HepG2 (cell line): Measurements from ENCODE around the gene U2AF2. TPM values are rescaled to one million over a fixed set of nuclear protein-coding genes. Genes with fewer than 3 reads are reported as not detected.
A peak's percentile ranks its signal among the peaks of the same experiment; 100 is the strongest.

Experiments used
- CBFB ChIP-seq: sonication (generic); formaldehyde crosslinking; IDR thresholded peaks from 2 replicates; pipeline ENCODE4 v1.4.0; 2020; ENCODE audit warnings: missing genetic modification reagents
- HMG20B ChIP-seq: conservative IDR thresholded peaks from 2 replicates; pipeline ENCODE4 v1.6.1; 2016; ENCODE audit warnings: missing genetic modification reagents, missing compliant biosample characterization
- PHB2 ChIP-seq: fragments of 450-650 bp; IDR thresholded peaks from 2 replicates; pipeline ENCODE4 v1.6.1; 2018; ENCODE audit not compliant: partially characterized antibody
- RAD51 ChIP-seq: fragments of 450-650 bp; IDR thresholded peaks from 2 replicates; pipeline ENCODE4 v1.6.1; 2016; ENCODE audit warnings: borderline replicate concordance
- WIZ ChIP-seq: sonication (generic); formaldehyde crosslinking; IDR thresholded peaks from 2 replicates; pipeline ENCODE4 v1.5.1; 2020; ENCODE audit warnings: mild to moderate bottlenecking, missing genetic modification reagents
- ZMYM4 ChIP-seq: sonication (generic); formaldehyde crosslinking; IDR thresholded peaks from 2 replicates; pipeline ENCODE4 v1.8.1; 2023; ENCODE audit warnings: mild to moderate bottlenecking, missing genetic modification reagents
- ZNF180 ChIP-seq: sonication (generic); formaldehyde crosslinking; IDR thresholded peaks from 2 replicates; pipeline ENCODE4 v1.4.0; 2020; ENCODE audit warnings: low read depth, missing genetic modification reagents, borderline replicate concordance
- ZNF644 ChIP-seq: IDR thresholded peaks from 2 replicates; pipeline ENCODE4 v1.6.1; 2016; ENCODE audit warnings: low read depth
- ZNF7 ChIP-seq: IDR thresholded peaks from 2 replicates; pipeline ENCODE4 v1.6.1; 2016; ENCODE audit warnings: missing biosample characterization, missing genetic modification reagents
- polyA plus RNA-seq, 8 experiments: library from polyadenylated mRNA; depleted of rRNA in 3 of 8; stranded (reverse) in 7 of 8; unstranded in 1 of 8; fragments of >200 nt; fragmentation: Illumina TruSeq in 4 of 8; extraction: Trizol in 4 of 8; gene quantifications; 2 replicates each; pipeline versions ENCODE4 v1.2.1 to v1.2.3, GENCODE V29; 2011 to 2016; ENCODE audit warnings: low read depth in 4 of 8, missing spikeins in 1 of 8, mixed read lengths in 1 of 8; ENCODE audit not compliant: insufficient read depth in 1 of 8
- total RNA-seq, 5 experiments: library from RNA; depleted of rRNA; stranded (reverse); fragments of >200 nt; fragmentation: Illumina TruSeq; extraction: Trizol; gene quantifications; 2 replicates each; pipeline ENCODE4 v1.2.3, GENCODE V29; 2016; ENCODE audit warnings: low read depth in 1 of 5
- TF ChIP-seq, protein P1 (sequence below): sonication (generic); formaldehyde crosslinking; IDR thresholded peaks from 2 replicates; pipeline ENCODE4 v1.8.1; 2023; ENCODE audit warnings: missing genetic modification reagents, mild to moderate bottlenecking, borderline replicate concordance
- TF ChIP-seq, protein P2 (sequence below): sonication (generic); formaldehyde crosslinking; IDR thresholded peaks from 2 replicates; pipeline ENCODE4 v1.4.0; 2020; ENCODE audit warnings: missing genetic modification reagents, borderline replicate concordance
- TF ChIP-seq, protein P3 (sequence below): sonication (generic); formaldehyde crosslinking; IDR thresholded peaks from 2 replicates; pipeline ENCODE4 v1.5.0; 2020; ENCODE audit warnings: mild to moderate bottlenecking, missing genetic modification reagents, borderline replicate concordance
- TF ChIP-seq, protein P4 (sequence below): IDR thresholded peaks from 2 replicates; pipeline ENCODE4 v1.6.1; 2016; ENCODE audit warnings: missing compliant biosample characterization, missing genetic modification reagents, borderline replicate concordance
- TF ChIP-seq, protein P5 (sequence below): sonication (generic); formaldehyde crosslinking; IDR thresholded peaks from 2 replicates; pipeline ENCODE4 v1.4.0; 2020; ENCODE audit warnings: missing genetic modification reagents

Gene U2AF2
- total and polyA plus RNA-seq, 2 of the 13 experiments (the other 11 are each of a cell fraction or from before 2014, with no cell fraction given): 84.3 to 124 TPM

DNA sequence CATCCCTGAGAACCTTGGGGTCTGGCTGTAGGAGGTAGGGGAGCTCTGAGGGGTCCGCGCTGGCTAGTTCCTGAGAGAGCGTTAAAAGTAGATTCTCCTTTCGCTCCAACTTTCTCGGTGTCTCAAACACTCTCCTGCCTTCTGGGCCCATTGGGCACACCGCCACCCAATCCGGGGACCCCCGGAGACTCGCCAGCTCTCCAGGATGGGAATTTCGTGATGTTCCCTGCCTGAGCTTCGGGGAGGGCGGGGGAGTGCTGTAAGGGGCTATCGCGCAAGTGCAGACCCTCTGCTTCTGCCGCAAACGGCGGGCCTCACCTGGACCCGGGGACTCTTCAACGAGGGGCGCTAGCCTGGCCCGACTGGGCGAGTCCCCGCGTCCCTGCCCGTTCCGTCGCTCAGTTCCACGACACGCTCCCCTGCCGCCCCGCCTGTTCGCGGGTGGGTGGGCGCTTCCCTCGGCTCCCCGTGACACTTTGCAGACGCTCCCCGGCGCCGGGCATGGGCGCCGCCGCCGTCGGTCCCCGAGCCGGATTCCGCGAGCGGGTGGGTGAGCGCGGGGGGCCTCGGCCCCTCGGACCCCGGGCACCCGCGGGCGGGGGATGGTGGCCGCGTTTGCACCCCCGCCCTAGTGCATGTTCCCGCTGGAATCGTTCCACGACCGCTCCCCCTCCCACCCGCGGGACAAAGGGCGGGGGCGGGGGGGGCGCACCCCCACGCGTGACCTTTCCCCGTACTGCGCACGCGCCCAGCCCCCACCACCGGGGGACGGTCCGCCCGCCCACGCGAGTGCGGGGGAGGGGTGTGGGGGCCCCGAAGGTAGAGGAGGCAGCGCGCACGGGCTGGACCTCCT is 6.9 kb upstream of the U2AF2 start, which contains the start of gene CCDC106 (continued):
- TF ChIP-seq ZNF7 (CRISPR knock-in tag) (no peak), PHB2 (no peak), WIZ (CRISPR knock-in tag) (0 out of 2 replicates have a peak, but pooled peaks have one; percentile 71), ZMYM4 (CRISPR knock-in tag) (no peak), RAD51 (no peak), CBFB (CRISPR knock-in tag) (no peak), ZNF644 (no peak), HMG20B (CRISPR knock-in tag) (0 out of 2 replicates have a peak, but pooled peaks have one; percentile 20), ZNF180 (no peak)
- TF ChIP-seq, protein P1, sequence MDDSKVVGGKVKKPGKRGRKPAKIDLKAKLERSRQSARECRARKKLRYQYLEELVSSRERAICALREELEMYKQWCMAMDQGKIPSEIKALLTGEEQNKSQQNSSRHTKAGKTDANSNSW (CRISPR knock-in tag): no peak
- TF ChIP-seq, protein P2, sequence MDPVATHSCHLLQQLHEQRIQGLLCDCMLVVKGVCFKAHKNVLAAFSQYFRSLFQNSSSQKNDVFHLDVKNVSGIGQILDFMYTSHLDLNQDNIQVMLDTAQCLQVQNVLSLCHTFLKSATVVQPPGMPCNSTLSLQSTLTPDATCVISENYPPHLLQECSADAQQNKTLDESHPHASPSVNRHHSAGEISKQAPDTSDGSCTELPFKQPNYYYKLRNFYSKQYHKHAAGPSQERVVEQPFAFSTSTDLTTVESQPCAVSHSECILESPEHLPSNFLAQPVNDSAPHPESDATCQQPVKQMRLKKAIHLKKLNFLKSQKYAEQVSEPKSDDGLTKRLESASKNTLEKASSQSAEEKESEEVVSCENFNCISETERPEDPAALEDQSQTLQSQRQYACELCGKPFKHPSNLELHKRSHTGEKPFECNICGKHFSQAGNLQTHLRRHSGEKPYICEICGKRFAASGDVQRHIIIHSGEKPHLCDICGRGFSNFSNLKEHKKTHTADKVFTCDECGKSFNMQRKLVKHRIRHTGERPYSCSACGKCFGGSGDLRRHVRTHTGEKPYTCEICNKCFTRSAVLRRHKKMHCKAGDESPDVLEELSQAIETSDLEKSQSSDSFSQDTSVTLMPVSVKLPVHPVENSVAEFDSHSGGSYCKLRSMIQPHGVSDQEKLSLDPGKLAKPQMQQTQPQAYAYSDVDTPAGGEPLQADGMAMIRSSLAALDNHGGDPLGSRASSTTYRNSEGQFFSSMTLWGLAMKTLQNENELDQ: no peak
- TF ChIP-seq, protein P3, sequence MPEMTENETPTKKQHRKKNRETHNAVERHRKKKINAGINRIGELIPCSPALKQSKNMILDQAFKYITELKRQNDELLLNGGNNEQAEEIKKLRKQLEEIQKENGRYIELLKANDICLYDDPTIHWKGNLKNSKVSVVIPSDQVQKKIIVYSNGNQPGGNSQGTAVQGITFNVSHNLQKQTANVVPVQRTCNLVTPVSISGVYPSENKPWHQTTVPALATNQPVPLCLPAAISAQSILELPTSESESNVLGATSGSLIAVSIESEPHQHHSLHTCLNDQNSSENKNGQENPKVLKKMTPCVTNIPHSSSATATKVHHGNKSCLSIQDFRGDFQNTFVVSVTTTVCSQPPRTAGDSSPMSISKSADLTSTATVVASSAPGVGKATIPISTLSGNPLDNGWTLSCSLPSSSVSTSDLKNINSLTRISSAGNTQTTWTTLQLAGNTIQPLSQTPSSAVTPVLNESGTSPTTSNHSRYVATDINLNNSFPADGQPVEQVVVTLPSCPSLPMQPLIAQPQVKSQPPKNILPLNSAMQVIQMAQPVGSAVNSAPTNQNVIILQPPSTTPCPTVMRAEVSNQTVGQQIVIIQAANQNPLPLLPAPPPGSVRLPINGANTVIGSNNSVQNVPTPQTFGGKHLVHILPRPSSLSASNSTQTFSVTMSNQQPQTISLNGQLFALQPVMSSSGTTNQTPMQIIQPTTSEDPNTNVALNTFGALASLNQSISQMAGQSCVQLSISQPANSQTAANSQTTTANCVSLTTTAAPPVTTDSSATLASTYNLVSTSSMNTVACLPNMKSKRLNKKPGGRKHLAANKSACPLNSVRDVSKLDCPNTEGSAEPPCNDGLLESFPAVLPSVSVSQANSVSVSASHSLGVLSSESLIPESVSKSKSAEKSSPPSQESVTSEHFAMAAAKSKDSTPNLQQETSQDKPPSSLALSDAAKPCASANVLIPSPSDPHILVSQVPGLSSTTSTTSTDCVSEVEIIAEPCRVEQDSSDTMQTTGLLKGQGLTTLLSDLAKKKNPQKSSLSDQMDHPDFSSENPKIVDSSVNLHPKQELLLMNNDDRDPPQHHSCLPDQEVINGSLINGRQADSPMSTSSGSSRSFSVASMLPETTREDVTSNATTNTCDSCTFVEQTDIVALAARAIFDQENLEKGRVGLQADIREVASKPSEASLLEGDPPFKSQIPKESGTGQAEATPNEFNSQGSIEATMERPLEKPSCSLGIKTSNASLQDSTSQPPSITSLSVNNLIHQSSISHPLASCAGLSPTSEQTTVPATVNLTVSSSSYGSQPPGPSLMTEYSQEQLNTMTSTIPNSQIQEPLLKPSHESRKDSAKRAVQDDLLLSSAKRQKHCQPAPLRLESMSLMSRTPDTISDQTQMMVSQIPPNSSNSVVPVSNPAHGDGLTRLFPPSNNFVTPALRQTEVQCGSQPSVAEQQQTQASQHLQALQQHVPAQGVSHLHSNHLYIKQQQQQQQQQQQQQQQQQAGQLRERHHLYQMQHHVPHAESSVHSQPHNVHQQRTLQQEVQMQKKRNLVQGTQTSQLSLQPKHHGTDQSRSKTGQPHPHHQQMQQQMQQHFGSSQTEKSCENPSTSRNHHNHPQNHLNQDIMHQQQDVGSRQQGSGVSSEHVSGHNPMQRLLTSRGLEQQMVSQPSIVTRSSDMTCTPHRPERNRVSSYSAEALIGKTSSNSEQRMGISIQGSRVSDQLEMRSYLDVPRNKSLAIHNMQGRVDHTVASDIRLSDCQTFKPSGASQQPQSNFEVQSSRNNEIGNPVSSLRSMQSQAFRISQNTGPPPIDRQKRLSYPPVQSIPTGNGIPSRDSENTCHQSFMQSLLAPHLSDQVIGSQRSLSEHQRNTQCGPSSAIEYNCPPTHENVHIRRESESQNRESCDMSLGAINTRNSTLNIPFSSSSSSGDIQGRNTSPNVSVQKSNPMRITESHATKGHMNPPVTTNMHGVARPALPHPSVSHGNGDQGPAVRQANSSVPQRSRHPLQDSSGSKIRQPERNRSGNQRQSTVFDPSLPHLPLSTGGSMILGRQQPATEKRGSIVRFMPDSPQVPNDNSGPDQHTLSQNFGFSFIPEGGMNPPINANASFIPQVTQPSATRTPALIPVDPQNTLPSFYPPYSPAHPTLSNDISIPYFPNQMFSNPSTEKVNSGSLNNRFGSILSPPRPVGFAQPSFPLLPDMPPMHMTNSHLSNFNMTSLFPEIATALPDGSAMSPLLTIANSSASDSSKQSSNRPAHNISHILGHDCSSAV: no peak
- TF ChIP-seq, protein P4, sequence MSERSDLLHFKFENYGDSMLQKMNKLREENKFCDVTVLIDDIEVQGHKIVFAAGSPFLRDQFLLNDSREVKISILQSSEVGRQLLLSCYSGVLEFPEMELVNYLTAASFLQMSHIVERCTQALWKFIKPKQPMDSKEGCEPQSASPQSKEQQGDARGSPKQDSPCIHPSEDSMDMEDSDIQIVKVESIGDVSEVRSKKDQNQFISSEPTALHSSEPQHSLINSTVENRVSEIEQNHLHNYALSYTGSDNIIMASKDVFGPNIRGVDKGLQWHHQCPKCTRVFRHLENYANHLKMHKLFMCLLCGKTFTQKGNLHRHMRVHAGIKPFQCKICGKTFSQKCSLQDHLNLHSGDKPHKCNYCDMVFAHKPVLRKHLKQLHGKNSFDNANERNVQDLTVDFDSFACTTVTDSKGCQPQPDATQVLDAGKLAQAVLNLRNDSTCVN (CRISPR knock-in tag): no peak
- TF ChIP-seq, protein P5, sequence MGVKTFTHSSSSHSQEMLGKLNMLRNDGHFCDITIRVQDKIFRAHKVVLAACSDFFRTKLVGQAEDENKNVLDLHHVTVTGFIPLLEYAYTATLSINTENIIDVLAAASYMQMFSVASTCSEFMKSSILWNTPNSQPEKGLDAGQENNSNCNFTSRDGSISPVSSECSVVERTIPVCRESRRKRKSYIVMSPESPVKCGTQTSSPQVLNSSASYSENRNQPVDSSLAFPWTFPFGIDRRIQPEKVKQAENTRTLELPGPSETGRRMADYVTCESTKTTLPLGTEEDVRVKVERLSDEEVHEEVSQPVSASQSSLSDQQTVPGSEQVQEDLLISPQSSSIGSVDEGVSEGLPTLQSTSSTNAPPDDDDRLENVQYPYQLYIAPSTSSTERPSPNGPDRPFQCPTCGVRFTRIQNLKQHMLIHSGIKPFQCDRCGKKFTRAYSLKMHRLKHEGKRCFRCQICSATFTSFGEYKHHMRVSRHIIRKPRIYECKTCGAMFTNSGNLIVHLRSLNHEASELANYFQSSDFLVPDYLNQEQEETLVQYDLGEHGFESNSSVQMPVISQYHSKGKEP: no peak
